Measurements from ENCODE around the gene BTAF1.

BTAF1 gene

GRCh38 chr10:91953600-91954160 is 30.1 kb downstream of the BTAF1 start:
- in situ Hi-C loops (cut with HindIII; ENCODE audit: low sequenced_read_pairs), result no loop called here
- DNase-seq (ENCODE audit: low read depth), result no peak
- no peak for TF ChIP-seq CTCF (IDR thresholded peaks at IDR 0.05; ENCODE audit: low read depth, low read length, missing control alignments)
- no peak overlapping the region for H3K4me3 ChIP-seq (ENCODE audit: low read depth, low read length)

DNA sequence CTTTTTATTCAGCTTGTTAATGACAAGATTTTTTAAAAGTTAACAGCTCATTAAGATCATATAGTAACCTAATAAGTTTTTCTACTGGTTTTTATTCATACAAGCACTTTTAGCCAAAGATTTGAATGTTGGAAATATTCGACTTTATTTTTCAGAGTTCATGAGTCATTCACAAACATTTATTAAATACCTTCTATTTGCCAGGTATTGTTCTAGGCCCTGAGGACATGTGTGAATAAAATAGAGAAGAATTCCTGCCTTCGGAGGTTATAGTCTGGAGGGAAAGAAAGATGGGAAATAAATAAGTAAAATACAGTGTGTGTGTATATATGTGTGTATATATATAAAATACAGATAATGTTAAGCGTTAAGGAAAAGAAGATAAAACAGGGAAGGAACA is 31.5 kb downstream of the BTAF1 start:
- in situ Hi-C loops (cut with HindIII; ENCODE audit: low sequenced_read_pairs), result no loop called here
- no peak for TF ChIP-seq CTCF (IDR thresholded peaks at IDR 0.05; ENCODE audit: low read depth, low read length, missing control alignments)
- H3K4me3 ChIP-seq (ENCODE audit: low read depth, low read length), result no peak overlapping the region
- no peak for DNase-seq (ENCODE audit: low read depth)

GRCh38 chr10:91957091-91957490 is 33.5 kb downstream of the BTAF1 start:
- no peak for DNase-seq (ENCODE audit: low read depth)
- no peak overlapping the region for H3K4me3 ChIP-seq (ENCODE audit: low read depth, low read length)
- TF ChIP-seq CTCF (IDR thresholded peaks at IDR 0.05; ENCODE audit: low read depth, low read length, missing control alignments), result no peak
- in situ Hi-C loops (cut with HindIII; ENCODE audit: low sequenced_read_pairs), result no loop called here

- in situ Hi-C loops (cut with HindIII; ENCODE audit: low sequenced_read_pairs), result no loop called here
- TF ChIP-seq CTCF (IDR thresholded peaks at IDR 0.05; ENCODE audit: low read depth, low read length, missing control alignments), result no peak
- no peak for DNase-seq (ENCODE audit: low read depth)
- no peak overlapping the region for H3K4me3 ChIP-seq (ENCODE audit: low read depth, low read length)
Measured at GRCh38 chr10:91969297-91969696, 45.7 kb downstream of the BTAF1 start.

DNA sequence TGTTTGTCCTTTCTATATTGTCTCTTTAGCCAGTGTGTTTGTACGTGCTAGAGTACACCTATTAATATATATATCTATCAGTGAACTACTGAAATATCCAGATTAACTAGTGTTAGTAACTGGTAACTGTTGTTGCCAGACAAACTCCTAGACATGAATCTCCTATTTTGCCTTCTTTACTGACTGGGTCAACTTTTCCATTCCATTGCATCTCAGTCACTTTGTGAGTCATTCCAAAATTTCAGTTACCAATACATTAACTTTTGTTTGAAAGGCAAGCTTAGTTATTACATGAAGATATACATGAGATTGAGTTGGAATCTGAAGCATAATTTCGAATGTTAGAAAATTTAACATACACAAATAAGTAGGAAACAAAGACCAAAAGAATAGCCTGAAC is 51.4 kb downstream of the BTAF1 start:
- peak; percentile 23 for DNase-seq (ENCODE audit: low read depth)
- H3K4me3 ChIP-seq (ENCODE audit: low read depth, low read length), result no peak overlapping the region
- TF ChIP-seq CTCF (IDR thresholded peaks at IDR 0.05; ENCODE audit: low read depth, low read length, missing control alignments), result no peak
- in situ Hi-C loops (cut with HindIII; ENCODE audit: low sequenced_read_pairs), result no loop called here

GRCh38 chr10:91975438-91975837 is 51.9 kb downstream of the BTAF1 start:
- no peak for TF ChIP-seq CTCF (IDR thresholded peaks at IDR 0.05; ENCODE audit: low read depth, low read length, missing control alignments)
- H3K4me3 ChIP-seq (ENCODE audit: low read depth, low read length), result no peak overlapping the region
- in situ Hi-C loops (cut with HindIII; ENCODE audit: low sequenced_read_pairs), result no loop called here
- no peak for DNase-seq (ENCODE audit: low read depth)
